ENCODE measurements around the gene TRAPPC11.
"Not testable (repeated sequence)": the region's sequence is repeated elsewhere in the genome, so short reads cannot be mapped to it uniquely, and the experiment has no call there.

Gene TRAPPC11

GRCh38 chr4:183621875-183622274 lies 37.2 kb upstream of the TRAPPC11 start:
- Histone ChIP-seq H3K4me2 (ENCODE audit: insufficient read depth, low read length, poor library complexity, severe bottlenecking) (no peak overlapping the region), H4K8ac (ENCODE audit: low read depth, low read length) (no peak overlapping the region), H3K27ac (replicated peaks; ENCODE audit: low read length) (no peak overlapping the region), H3K4ac (ENCODE audit: low read length) (no peak overlapping the region), H2BK12ac (ENCODE audit: low read length) (no peak overlapping the region), H2BK15ac (ENCODE audit: low read length) (no peak overlapping the region), H2BK120ac (ENCODE audit: low read depth, low read length) (no peak overlapping the region), H2AK5ac (ENCODE audit: low read depth, low read length) (no peak overlapping the region), H3K9ac (ENCODE audit: low read depth, low read length, poor library complexity) (no peak overlapping the region), H3K36me3 (replicated peaks in 1 of 2; ENCODE audit: control insufficient read depth in 2 of 2, insufficient read depth in 2 of 2, low read length in 2 of 2) (no peaks in the 10 kb centered on the region), H3K27me3 (ENCODE audit: control insufficient read depth in 3 of 3, insufficient read depth in 3 of 3, low read depth in 1 of 3, low read length in 3 of 3) (peaks cover 0 to 4% (median 0%) of the 10 kb centered on the region in 3 experiments), H3K23ac (ENCODE audit: low read depth, low read length, poor library complexity) (no peak overlapping the region), H3K9me3 (replicated peaks in 1 of 2; ENCODE audit: control insufficient read depth in 2 of 2, insufficient read depth in 1 of 2, low read depth in 1 of 2, low read length in 2 of 2) (no peaks in the 10 kb centered on the region), H3K4me3 (ENCODE audit: low read length in 2 of 2) (no peak overlapping the region), H3K18ac (ENCODE audit: low read length) (no peak overlapping the region), H2BK5ac (ENCODE audit: low read length) (no peak overlapping the region), H2AFZ (ENCODE audit: low read length) (no peak overlapping the region), H4K91ac (ENCODE audit: low read depth, low read length, poor library complexity) (no peak overlapping the region), H3K4me1 (ENCODE audit: control insufficient read depth in 2 of 2, insufficient read depth in 1 of 2, low read depth in 1 of 2, low read length in 2 of 2) (peaks cover 4 to 7% of the 10 kb centered on the region in 2 donors), H3K14ac (ENCODE audit: low read length) (no peak overlapping the region), H3K79me1 (ENCODE audit: low read depth, low read length) (no peaks in the 10 kb centered on the region)
- DNase-seq (ENCODE audit: low spot score): no peak
- no CpG with 5 or more reads among the region's 1 CpG for WGBS, 2 donors (ENCODE audit: extremely low coverage in 2 of 2, insufficient read length in 2 of 2, insufficient replicate concordance in 1 of 2)

DNA sequence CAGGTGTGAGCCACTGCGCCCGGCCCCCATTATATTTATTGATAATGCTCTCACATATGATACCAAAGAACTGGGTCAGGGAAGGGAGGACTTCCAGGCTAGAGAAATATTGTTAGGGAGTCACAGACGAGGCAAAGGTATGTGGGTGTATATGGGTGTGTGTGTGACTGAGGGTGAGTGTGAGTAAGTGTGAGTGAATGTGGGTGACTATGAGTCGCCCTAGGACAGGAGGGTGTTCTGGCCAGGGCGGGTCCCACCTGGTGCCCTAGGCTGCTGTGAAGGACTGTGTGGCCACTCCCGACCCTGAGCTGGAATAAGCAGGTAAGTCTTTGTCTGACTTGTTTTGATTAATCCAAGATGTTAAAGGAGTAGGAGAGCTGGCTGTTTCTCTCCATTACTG lies 34.5 kb upstream of the TRAPPC11 start:
- H3K4me3 ChIP-seq (ENCODE audit: low read length in 2 of 2): no peak overlapping the region
- no peak overlapping the region for H3K4me2 ChIP-seq (ENCODE audit: insufficient read depth, low read length, poor library complexity, severe bottlenecking)
- no peak overlapping the region for H2BK120ac ChIP-seq (ENCODE audit: low read depth, low read length)
- no peak overlapping the region for H3K18ac ChIP-seq (ENCODE audit: low read length)
- peaks cover 0 to 4% (median 0%) of the 10 kb centered on the region in 3 experiments for H3K27me3 ChIP-seq (ENCODE audit: control insufficient read depth in 3 of 3, insufficient read depth in 3 of 3, low read depth in 1 of 3, low read length in 3 of 3)
- H3K4ac ChIP-seq (ENCODE audit: low read length): no peak overlapping the region
- no peak overlapping the region for H4K91ac ChIP-seq (ENCODE audit: low read depth, low read length, poor library complexity)
- H2BK12ac ChIP-seq (ENCODE audit: low read length): no peak overlapping the region
- H2AFZ ChIP-seq (ENCODE audit: low read length): no peak overlapping the region
- H3K14ac ChIP-seq (ENCODE audit: low read length): no peak overlapping the region
- DNase-seq (ENCODE audit: low spot score): no peak
- no peak overlapping the region for H2BK15ac ChIP-seq (ENCODE audit: low read length)
- H3K27ac ChIP-seq (replicated peaks; ENCODE audit: low read length): no peak overlapping the region
- no peaks in the 10 kb centered on the region for H3K4me1 ChIP-seq (ENCODE audit: control insufficient read depth in 2 of 2, insufficient read depth in 1 of 2, low read depth in 1 of 2, low read length in 2 of 2)
- no peaks in the 10 kb centered on the region for H3K79me1 ChIP-seq (ENCODE audit: low read depth, low read length)
- no peaks in the 10 kb centered on the region for H3K9me3 ChIP-seq (replicated peaks in 1 of 2; ENCODE audit: control insufficient read depth in 2 of 2, insufficient read depth in 1 of 2, low read depth in 1 of 2, low read length in 2 of 2)
- WGBS, 2 donors (ENCODE audit: extremely low coverage in 2 of 2, insufficient read length in 2 of 2, insufficient replicate concordance in 1 of 2): no CpG with 5 or more reads among the region's 6 CpGs
- H3K36me3 ChIP-seq (replicated peaks in 1 of 2; ENCODE audit: control insufficient read depth in 2 of 2, insufficient read depth in 2 of 2, low read length in 2 of 2): no peaks in the 10 kb centered on the region
- no peak overlapping the region for H3K9ac ChIP-seq (ENCODE audit: low read depth, low read length, poor library complexity)
- no peak overlapping the region for H4K8ac ChIP-seq (ENCODE audit: low read depth, low read length)
- no peak overlapping the region for H2BK5ac ChIP-seq (ENCODE audit: low read length)
- no peak overlapping the region for H2AK5ac ChIP-seq (ENCODE audit: low read depth, low read length)
- H3K23ac ChIP-seq (ENCODE audit: low read depth, low read length, poor library complexity): no peak overlapping the region

DNA sequence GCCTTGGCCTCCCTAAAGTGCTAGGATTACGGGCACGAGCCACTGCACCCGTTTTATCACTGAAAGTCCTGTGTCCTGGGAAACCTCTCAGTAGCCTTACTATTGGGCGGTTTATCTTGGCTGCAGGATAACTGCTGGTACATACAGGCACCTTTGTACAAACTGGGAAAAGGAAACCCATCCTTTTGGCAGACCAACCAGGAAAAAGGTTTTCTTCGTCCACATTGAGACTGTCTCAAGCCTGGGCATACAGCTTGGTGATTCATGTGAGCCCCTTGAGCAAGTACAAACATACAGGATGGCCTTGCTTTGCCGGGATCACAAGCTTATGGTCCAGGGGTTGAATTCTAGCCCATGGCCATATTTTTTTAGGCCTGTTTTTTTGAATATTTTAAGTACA lies 32.9 kb upstream of the TRAPPC11 start:
- Histone ChIP-seq H3K4me2 (ENCODE audit: insufficient read depth, low read length, poor library complexity, severe bottlenecking) (no peak overlapping the region), H2BK5ac (ENCODE audit: low read length) (no peak overlapping the region), H2AK5ac (ENCODE audit: low read depth, low read length) (no peak overlapping the region), H3K14ac (ENCODE audit: low read length) (no peak overlapping the region), H2BK120ac (ENCODE audit: low read depth, low read length) (no peak overlapping the region), H3K23ac (ENCODE audit: low read depth, low read length, poor library complexity) (no peak overlapping the region), H3K4me3 (ENCODE audit: low read length in 2 of 2) (no peak overlapping the region), H3K4ac (ENCODE audit: low read length) (no peak overlapping the region), H3K9me3 (replicated peaks in 1 of 2; ENCODE audit: control insufficient read depth in 2 of 2, insufficient read depth in 1 of 2, low read depth in 1 of 2, low read length in 2 of 2) (no peaks in the 10 kb centered on the region), H2BK15ac (ENCODE audit: low read length) (no peak overlapping the region), H3K27ac (replicated peaks; ENCODE audit: low read length) (no peak overlapping the region), H4K91ac (ENCODE audit: low read depth, low read length, poor library complexity) (no peak overlapping the region), H3K36me3 (replicated peaks in 1 of 2; ENCODE audit: control insufficient read depth in 2 of 2, insufficient read depth in 2 of 2, low read length in 2 of 2) (no peaks in the 10 kb centered on the region), H2AFZ (ENCODE audit: low read length) (no peak overlapping the region), H3K27me3 (ENCODE audit: control insufficient read depth in 3 of 3, insufficient read depth in 3 of 3, low read depth in 1 of 3, low read length in 3 of 3) (peaks cover 0 to 4% (median 0%) of the 10 kb centered on the region in 3 experiments), H3K18ac (ENCODE audit: low read length) (no peak overlapping the region), H3K4me1 (ENCODE audit: control insufficient read depth in 2 of 2, insufficient read depth in 1 of 2, low read depth in 1 of 2, low read length in 2 of 2) (no peaks in the 10 kb centered on the region), H3K79me1 (ENCODE audit: low read depth, low read length) (no peaks in the 10 kb centered on the region), H2BK12ac (ENCODE audit: low read length) (no peak overlapping the region), H3K9ac (ENCODE audit: low read depth, low read length, poor library complexity) (no peak overlapping the region), H4K8ac (ENCODE audit: low read depth, low read length) (no peak overlapping the region)
- DNase-seq (ENCODE audit: low spot score): no peak
- no CpG with 5 or more reads among the region's 6 CpGs for WGBS, 2 donors (ENCODE audit: extremely low coverage in 2 of 2, insufficient read length in 2 of 2, insufficient replicate concordance in 1 of 2)

- H2AFZ ChIP-seq (ENCODE audit: low read length); H3K14ac ChIP-seq (ENCODE audit: low read length); H4K91ac ChIP-seq (ENCODE audit: low read depth, low read length, poor library complexity); H2BK12ac ChIP-seq (ENCODE audit: low read length); H3K4ac ChIP-seq (ENCODE audit: low read length); H2AK5ac ChIP-seq (ENCODE audit: low read depth, low read length); H2BK120ac ChIP-seq (ENCODE audit: low read depth, low read length); H3K4me2 ChIP-seq (ENCODE audit: insufficient read depth, low read length, poor library complexity, severe bottlenecking); H2BK15ac ChIP-seq (ENCODE audit: low read length); H3K18ac ChIP-seq (ENCODE audit: low read length); H3K79me1 ChIP-seq (ENCODE audit: low read depth, low read length); H4K8ac ChIP-seq (ENCODE audit: low read depth, low read length); H3K9me3 ChIP-seq (replicated peaks in 1 of 2; ENCODE audit: control insufficient read depth in 2 of 2, insufficient read depth in 1 of 2, low read depth in 1 of 2, low read length in 2 of 2); H3K27me3 ChIP-seq (ENCODE audit: control insufficient read depth in 3 of 3, insufficient read depth in 3 of 3, low read depth in 1 of 3, low read length in 3 of 3); H3K4me3 ChIP-seq (ENCODE audit: low read length in 2 of 2); H2BK5ac ChIP-seq (ENCODE audit: low read length); H3K23ac ChIP-seq (ENCODE audit: low read depth, low read length, poor library complexity); DNase-seq (ENCODE audit: low spot score); H3K36me3 ChIP-seq (replicated peaks in 1 of 2; ENCODE audit: control insufficient read depth in 2 of 2, insufficient read depth in 2 of 2, low read length in 2 of 2); H3K4me1 ChIP-seq (ENCODE audit: control insufficient read depth in 2 of 2, insufficient read depth in 1 of 2, low read depth in 1 of 2, low read length in 2 of 2); H3K27ac ChIP-seq (replicated peaks; ENCODE audit: low read length); H3K9ac ChIP-seq (ENCODE audit: low read depth, low read length, poor library complexity): not testable (repeated sequence)
- no CpG with 5 or more reads among the region's 5 CpGs for WGBS, 2 donors (ENCODE audit: extremely low coverage in 2 of 2, insufficient read length in 2 of 2, insufficient replicate concordance in 1 of 2)
Measured at GRCh38 chr4:183627286-183627685, 31.8 kb upstream of the TRAPPC11 start.

Data from neuronal stem cell (in vitro differentiated cells).